NAMALWA (cell line): Measurements from ENCODE around the gene USP9Y.

Experiments used
- DNase-seq: peaks from one replicate; pipeline ENCODE4 v3.0.0-alpha.2; 2015; ENCODE audit warnings: low spot score

USP9Y gene

GRCh38 chrY:12793999-12794398 lies 93.0 kb downstream of the USP9Y start:
- DNase-seq: no peak

- no peak for DNase-seq
Observed at GRCh38 chrY:12808046-12808445, 107.0 kb downstream of the USP9Y start.

GRCh38 chrY:12809034-12809433 lies 108.0 kb downstream of the USP9Y start:
- no peak for DNase-seq

- no peak for DNase-seq
Observed at GRCh38 chrY:12823408-12823807, 122.4 kb downstream of the USP9Y start.

- no peak for DNase-seq
Observed at GRCh38 chrY:12826791-12827190, 125.8 kb downstream of the USP9Y start.

- no peak for DNase-seq
Observed at GRCh38 chrY:12833284-12833683, 132.3 kb downstream of the USP9Y start.

GRCh38 chrY:12837550-12837949 lies 136.5 kb downstream of the USP9Y start:
- DNase-seq: no peak

- no peak for DNase-seq
Observed at GRCh38 chrY:12841368-12841767, 140.3 kb downstream of the USP9Y start.

- DNase-seq: no peak
Observed at GRCh38 chrY:12846793-12847192, 145.8 kb downstream of the USP9Y start.

GRCh38 chrY:12855791-12856275 lies 154.8 kb downstream of the USP9Y start:
- no peak for DNase-seq

GRCh38 chrY:12867960-12868359 lies 166.9 kb downstream of the USP9Y start:
- DNase-seq: no peak

- DNase-seq: no peak
Observed at GRCh38 chrY:12896973-12897372, 195.9 kb downstream of the USP9Y start.

- no peak for DNase-seq
Observed at GRCh38 chrY:12898604-12899003, 197.6 kb downstream of the USP9Y start.

- DNase-seq: no peak
Observed at GRCh38 chrY:12904618-12905516, 203.8 kb downstream of the USP9Y start, which contains the start of gene DDX3Y. DDX3Y (plus strand) TSS chrY:12904868; CDS start chrY:12904937, 69 bp downstream.

- DNase-seq: no peak
Observed at GRCh38 chrY:12905517-12905872, 204.5 kb downstream of the USP9Y start.

GRCh38 chrY:12905895-12906294 lies 204.9 kb downstream of the USP9Y start:
- DNase-seq: no peak
